ENCODE results near the gene SLC7A14.

SLC7A14 gene

DNA sequence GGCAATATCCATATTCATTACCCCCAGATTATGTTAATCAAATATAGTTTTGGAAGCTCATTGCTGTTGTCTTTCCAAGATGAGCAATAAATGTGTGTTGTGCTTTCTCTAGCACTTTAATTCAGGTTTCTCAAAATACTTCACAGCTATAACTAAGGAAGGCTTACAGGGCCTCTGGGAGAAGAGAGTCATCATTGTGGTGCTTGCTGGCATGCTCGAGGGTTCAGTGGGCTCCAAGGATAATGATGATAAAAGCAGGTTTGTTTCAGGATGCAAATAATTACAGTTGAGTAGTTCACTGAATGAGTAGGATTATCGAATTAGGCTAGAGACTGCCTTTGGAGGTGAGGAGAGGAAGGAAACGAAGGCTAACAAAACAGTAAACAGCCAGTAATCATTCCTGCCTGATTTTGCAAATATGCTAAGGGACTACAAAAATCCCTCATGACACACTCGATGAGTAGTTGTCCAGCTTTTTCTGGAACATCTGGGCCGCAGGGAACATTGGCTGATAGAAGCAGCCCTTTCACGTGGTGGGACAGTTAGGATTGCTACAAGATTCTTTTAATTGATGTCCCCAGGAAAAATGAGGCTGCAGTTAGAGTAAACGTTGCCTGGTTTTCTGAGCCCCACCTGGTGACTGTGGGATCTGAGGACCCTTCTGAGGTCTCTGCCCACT, 54.1 kb downstream of the SLC7A14 start:
- no peak for DNase-seq

DNA sequence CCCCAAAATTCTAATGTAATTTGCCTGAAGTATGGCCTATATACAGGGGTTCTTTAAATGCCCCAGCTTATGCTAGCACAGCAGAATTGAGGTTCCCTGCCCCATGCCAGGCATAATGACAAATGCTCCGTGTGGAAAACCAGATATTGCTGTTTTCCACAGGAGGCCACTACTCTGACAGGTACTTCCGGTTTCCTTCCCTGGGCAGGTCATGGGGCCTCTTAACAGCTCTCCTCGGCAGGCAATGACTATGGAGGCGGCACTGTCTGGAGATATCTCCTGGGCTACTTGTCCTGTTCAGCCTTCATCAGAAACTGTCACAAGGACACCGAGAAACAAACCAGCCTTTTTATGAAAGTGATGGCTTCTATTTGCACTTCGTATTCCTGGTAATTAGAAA, 54.8 kb downstream of the SLC7A14 start:
- no peak for DNase-seq

DNA sequence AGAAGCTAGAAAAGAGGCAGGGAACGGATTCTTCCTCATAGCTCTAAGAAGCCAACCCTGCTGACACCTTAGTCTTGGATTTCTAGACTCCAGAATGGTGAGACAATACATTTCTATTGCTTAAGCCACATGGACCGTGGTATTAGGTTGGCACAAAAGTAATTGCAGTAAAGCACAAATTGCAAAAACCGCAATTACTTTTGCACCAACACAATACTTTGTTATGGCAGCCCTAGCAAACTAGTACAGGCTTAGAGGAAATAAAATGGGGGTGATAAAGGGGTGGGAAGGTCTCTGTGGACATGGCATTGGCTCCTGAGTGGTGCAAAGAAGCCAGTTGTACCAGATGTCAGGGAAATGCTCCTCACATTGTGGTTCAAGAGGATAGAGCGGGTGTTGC, 56.0 kb downstream of the SLC7A14 start:
- DNase-seq = no peak

DNA sequence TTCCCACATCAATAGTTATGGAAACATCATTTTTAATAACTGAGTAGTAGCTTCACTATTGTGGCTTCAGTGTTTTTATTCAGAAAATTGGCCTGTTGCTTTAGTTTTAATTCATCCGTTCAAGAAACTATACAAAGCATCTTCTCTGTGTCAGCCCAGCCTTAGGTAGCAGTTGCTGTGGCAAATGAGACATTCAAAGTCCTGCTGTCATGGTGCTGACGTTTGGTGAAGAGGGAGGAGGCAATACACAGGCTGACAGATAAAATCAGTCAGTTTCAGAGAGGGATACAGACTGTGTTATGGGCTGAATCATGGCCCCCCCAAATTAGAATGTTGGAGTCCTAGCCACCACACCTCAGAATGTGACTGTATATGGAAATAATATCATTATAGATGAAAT, 56.5 kb downstream of the SLC7A14 start:
- DNase-seq = no peak

DNA sequence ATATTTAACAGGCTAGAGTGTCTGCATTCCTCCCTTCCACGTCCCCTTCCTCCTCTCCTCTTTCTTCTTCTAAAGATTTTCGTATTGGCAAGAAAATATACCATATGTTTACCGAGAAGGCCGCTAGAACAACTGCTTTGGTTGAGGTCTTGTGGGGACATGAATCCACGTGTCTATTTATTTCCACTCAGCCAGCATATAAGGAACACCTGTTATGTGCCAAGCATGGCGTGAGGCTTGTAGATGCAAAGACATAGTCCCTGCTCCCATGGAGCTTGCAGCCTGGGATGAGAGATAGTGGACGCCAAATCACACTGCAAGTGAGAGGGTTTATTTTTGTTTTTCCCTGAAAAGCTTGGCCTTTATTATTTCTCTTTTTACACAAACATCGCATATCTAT, 57.1 kb downstream of the SLC7A14 start:
- no peak for DNase-seq

DNA sequence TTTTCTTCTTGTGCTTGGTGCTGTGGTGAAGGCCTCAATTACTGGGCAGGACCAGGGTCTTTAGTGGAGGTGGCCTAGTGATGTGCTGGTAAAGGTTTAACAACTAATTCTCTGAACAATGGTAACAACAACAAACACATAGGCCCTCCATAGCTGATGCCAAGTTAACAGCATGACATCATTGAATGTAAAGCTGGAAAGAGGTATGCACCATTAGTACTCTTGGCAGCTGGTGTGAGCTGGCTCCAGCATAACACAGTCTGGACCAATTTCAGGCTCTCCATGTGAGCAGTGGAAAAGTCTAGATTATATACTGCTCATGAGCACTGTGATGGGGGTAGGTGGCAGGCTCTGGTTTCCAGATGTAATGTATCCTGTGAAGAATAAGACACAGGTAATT, 61.8 kb downstream of the SLC7A14 start:
- DNase-seq = no peak

DNA sequence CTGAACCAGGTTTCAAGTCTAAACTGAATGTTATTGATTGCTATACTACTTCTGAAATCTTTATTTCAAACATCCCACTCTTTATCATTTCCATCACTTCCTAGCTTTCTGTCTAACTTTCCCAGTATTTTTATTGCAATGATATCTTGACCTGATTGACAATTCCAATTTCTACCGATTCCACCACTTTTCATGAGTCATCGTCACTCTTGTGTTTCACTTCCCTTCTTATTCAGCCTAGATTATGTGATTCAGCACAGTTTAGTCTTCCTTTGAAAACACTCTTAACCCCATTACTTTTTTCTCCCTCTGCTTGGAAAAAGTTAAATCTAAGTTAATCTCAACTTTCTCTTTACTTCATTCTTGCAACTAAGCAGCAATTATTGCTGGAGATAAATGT, 62.6 kb downstream of the SLC7A14 start:
- DNase-seq = no peak

DNA sequence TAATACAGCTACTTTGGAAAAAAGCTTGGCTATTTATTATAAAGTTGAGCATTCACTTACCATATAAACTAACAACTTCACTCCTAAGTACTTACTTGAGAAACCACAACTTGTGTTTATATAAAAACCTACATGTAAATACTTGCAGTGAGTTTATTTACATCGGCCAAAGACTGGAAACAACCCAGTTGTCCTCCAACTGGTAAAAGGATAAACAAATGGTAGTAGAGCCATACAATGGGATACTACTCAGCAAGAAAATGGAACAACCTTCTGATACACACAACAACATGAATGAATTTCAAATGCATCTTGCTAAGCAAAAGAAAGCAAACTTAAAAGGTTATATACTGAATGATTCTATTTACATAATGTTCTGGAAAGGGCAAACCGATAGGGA, 63.7 kb downstream of the SLC7A14 start:
- DNase-seq = no peak

DNA sequence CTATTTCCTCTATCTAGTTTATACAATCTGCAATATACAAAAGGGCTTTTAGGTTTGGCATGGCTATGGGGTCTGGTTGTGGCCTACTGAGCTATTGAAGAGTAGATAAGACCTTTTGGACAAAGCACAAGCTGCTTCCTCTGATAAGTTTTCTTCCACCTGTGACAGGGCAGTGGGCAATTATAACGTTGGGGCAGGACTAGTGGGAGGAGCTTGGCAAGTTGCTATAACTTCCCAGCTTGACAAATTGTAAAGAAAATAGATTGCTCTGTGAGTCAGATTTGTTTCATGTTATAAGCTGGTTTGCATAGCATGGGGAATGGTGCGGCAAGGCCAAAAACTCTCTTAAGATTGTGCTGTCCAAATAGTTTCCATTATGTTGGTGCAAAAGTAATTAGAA, 64.9 kb downstream of the SLC7A14 start:
- DNase-seq = no peak

DNA sequence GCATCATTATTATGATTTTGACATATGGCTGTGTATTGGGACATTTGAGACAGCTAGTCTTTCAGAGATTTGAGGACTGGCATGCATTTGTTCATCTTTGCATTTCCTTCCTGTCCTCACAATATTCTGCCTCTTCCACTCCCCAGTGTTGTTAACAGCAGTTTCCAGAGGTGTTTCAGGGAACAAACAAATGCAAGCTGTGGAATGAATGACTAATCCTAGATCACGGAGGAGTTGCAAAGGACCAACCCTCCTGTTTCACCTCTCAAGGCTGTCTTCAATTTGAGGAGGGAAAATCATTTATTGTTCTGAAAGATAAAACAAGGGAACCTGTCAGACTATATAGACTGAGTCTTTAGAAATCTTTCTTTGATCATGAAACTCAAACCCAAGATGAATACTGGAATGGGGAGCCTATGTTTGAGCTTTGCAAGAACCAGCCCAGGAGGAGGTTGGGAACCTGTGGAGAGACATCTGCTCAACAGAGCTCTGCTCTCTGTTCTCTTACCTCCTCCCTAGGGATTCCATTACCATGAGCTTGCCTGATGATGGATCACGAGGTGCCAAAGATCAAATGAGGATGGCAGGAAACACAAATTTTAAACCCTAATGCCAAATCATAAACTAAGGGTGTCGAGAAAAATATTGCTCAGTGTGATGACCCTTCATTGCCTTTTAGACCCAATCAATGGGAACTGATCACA, 68.5 kb downstream of the SLC7A14 start:
- DNase-seq = no peak

DNA sequence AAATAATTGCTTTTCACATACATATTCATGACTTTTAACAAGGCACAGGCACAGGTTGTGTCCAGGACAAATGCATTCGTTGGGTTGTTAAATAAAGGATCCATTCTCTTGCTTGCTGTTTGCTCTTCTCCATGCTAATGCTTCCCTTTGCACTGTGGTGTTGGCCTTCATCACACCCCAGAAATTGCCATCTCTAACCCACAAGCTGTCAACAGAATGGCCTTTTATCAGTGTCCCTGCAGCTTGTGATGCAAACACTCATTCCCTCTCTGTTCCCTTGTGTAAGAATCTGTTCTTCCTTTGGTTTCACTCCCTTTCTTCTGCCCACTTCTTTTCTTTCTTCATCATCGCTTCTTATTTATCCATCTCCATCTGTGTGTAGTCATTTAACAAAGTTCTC, 72.2 kb downstream of the SLC7A14 start:
- no peak for DNase-seq

DNA sequence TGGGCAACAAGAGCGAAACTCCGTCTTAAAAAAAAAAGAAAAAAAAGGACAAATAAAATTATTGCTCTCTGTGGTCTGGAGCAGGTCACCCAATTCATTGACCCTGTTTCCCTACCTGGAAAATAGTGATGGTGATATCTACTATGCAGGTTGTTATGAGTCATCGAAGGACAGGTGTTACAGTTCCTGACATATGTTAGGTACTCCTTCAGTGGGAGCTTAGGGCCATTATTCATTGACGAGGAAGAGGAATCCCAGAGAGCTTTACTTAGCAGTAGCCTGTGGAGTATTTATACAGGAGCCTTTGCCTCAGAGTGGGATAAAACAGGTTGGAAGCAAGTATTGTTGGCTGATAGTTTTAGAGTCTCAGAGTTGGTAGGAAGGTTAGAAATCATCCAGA, 74.5 kb downstream of the SLC7A14 start:
- no peak for DNase-seq

DNA sequence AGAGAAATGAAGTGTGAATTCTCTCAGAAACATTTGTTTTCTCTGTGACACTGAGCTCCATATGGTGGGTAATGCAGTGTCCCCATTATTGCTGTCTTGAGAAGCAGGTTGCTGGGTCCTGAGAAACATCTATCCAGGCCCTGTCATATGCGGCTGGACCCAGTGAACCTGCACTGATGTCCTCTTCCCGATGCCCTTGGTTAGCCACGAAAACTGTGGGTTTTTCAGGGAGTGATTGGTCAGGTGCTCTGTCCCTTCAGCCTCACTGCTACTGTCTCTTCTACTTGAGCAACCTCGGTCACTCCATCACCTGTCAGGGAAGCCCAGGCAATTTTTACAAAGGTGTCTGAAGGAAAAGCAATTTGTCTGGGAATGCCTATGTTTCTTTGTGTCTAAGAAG, 77.0 kb downstream of the SLC7A14 start:
- no peak for DNase-seq

DNA sequence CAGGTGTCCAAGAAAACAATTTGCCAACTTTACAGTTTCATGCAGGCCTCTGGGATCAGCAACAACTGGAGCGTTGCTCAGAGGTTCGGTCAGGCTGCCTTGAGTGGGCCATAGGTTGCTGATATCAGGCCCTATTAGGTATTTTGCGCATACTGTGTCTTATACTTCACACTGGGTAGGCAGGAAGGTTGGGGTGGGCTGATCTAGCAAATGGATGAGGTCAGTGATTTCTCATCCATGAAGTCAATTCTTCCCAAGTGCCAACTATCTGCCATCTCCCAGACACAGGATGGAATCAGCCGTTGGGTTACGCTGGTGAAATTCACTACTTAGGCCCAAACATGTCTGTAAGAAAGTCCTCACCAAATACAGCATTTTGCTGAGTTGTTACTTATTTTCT, 77.6 kb downstream of the SLC7A14 start:
- no peak for DNase-seq

DNA sequence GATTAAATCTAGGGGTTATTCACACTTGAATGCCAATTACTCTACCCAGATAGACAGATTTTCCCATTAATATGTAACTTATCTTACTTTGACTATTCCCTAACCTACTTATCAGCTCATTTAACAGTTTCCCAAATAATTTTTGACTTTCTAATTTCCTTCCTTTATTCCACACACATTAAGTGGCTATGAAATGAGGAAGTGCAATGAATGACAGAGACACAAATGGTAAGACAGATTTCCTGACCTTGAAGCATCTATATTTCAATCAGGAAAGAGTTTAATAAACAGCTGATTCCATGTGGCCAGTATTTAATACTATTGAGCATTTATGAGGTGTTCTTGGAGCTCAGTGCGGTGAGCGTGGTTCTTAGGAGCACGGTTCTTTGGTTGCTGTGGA, 78.8 kb downstream of the SLC7A14 start:
- DNase-seq = no peak

DNA sequence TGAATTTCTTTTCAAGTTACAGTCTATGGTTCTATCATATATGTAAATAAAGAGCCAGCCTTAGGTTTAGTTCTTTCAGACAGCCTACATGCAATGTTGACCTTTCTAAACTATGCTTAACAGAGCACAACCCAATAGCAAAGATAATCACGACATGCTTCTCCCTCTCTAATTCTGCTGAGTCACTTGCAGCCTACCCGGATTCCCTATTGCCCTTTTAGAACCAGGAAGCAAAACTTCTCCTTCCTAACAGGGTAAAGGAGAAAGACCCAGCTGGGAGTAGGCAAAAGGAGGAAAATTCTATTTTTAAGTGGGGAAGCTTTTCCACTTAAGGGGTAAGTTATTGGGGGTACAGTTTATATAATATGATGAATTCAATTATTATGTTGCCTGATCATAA, 79.3 kb downstream of the SLC7A14 start:
- no peak for DNase-seq

DNA sequence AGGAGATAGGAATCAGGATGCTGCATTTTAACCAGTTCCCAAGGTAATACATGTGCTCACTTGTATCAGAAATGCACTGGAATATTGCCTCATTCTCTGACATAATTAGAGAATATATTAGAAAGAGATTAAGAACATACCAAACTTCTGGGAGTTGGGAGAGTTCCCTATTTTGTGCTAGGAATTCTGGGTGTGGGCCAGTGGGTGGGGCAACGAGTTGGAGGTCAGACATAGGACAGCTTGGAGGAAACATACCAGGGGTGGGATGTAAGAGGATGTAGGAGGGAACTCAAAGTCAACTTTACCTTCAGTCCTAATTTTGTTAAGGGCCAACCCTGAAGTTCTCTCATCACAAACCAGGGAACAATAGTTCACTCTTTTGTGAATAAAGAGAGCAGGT, 83.6 kb downstream of the SLC7A14 start:
- DNase-seq = no peak

DNA sequence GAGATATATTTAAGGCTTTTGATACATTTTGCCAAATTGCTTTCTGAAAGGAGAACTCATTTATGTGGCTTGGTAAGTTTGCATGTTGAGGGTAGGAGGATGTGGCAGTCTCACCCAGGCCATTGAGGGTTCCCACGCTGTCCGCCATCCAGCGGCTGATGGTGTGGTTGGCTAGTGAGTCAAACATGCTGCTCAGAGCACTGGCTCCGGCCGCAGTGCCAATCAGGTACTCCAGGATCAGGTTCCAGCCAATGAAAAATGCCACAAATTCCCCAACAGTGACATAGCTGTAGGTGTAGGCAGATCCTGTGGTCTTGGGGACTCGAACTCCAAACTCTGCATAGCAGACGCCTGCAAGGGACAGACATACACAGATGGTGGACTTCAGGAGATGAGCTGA, 84.9 kb downstream of the SLC7A14 start:
- no peak for DNase-seq

DNA sequence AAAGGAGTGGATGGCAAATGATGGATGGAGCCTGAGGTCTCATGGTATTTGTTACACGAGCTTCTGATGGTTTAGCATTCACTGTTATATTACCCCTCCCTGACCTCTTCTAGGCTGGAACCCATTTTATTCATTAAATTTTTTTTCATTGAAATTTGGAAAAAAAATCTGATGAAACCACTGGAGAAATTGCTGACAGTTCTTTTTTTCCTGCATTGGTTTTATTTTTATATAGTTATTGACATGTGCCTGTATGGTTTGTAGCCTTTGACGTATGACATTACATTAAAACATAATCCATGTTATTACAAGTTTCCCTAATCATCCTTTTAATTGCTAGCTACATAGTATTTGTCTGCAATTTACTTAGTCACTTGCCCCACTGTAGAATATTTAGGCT, 85.4 kb downstream of the SLC7A14 start:
- no peak for DNase-seq

DNA sequence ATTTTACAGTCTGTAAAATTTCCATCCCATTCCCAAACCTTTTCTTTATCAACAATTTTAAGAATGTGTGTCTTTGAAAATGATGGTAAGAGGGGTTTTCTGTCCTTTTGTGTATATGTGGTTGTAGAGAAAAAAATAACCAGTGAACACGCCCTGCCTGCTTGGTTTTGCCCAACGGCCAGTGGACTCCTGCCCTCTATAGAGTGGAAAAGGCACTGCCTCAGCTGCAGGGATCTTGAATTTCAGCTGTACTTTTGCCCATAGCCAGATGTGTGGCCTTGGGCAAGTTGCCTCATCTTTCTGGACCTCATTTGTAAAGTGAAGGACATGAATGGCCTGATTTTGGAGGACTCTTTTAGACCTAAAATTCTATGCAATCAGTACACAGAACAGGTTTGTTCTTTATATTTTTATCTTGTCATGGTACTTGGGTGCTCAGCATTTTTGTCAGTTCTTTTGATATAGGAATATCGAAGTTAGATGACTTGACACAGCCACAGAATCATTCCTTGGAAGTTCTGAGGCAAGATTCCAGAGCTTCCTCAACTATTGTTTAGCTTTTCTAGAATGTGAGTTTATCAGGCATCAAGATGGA, 86.2 kb downstream of the SLC7A14 start:
- no peak for DNase-seq

DNA sequence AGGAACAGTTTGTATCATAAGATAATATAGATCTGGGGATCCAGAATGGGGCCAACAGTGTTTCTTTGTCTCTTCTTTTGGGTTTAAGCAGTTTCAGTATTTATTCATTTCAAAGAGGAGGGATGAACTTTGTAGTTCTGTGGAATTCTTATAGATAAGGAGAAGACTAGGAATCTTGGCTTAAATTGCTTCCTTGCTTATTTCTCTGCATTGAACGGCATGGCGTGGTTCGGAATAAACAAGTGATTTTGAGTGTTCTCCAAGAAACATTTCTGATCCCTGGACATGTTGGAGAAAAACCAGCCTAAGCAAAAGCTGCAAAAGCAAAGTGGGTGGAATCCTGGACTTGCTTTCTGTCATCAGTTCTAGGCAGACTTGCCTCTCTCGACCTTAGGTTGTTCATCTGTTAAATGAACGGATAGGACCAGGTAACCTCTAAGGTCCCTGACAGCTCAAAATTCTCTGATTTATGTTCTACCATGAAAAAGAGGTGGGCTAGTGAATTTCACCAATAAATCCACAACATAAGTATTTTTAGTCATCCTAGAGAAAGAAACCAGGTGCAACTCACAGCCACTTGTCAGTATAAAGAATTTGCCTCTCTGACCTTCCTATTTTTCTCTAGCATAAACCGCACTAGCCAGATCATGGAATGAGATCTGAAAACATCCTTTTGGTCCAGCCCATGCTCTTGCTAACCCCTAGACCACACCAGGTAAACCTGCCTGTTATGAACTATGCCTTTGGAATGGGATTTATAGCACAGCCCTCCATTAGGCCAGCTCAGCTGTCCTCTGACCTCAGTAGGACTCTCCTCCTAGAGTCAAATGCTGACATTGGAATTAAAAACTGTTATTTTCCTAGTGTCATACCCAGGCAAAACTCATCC, 88.4 kb downstream of the SLC7A14 start:
- no peak for DNase-seq

DNA sequence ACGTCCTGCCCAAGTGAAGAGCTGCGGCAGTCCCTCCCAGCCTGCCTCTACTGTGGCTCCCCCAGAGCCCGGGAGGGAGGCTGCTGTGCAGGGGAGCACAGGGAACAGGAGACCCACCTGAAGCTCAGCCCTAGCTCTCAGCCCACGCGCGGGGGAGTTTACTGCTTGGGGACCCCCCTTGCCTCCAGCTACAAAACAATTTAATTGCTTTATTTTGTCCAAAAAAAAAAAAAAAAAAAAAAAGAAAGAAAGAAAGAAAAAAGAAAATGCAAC, 89.1 kb downstream of the SLC7A14 start:
- DNase-seq = no peak

DNA sequence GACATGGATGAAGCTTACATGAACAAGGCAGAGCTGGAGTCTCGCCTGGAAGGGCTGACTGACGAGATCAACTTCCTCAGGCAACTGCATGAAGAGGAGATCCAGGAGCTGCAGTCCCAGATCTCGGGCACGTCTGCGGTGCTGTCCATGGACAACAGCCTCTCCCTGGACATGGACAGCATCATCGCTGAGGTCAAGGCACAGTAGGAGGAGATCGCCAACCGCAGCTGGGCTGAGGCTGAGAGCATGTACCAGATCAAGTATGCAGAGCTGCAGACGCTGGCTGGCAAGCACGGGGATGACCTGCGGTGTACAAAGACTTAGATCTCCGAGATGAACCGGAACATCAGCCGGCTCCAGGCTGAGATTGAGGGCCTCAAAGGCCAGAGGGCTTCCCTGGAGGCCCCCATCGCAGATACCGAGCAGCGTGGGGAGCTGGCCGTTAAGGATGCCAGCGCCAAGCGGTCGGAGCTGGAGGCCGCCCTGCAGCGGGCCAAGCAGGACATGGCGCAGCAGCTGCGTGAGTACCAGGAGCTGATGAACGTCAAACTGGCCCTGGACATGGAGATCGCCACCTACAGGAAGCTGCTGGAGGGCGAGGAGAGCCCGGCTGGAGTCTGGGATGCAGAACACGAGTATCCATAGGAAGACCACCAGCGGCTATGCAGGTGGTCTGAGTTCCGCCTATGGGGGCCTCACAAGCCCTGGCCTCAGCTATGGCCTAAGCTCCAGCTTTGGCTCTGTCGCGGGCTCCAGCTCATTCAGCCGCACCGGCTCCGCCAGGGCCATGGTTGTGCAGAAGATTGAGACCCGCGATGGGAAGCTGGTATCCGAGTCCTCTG, 89.6 kb downstream of the SLC7A14 start:
- DNase-seq = no peak

Data from activated naive CD4-positive, alpha-beta T cell (primary cell).